Measurements from ENCODE around the gene GALNT16.
"Not testable (repeated sequence)": the region's sequence is repeated elsewhere in the genome, so short reads cannot be mapped to it uniquely, and the experiment has no call there.

The GALNT16 gene

GRCh38 chr14:69287098-69288010, 27.4 kb downstream of the GALNT16 start:
- DNase-seq: no peak

DNA sequence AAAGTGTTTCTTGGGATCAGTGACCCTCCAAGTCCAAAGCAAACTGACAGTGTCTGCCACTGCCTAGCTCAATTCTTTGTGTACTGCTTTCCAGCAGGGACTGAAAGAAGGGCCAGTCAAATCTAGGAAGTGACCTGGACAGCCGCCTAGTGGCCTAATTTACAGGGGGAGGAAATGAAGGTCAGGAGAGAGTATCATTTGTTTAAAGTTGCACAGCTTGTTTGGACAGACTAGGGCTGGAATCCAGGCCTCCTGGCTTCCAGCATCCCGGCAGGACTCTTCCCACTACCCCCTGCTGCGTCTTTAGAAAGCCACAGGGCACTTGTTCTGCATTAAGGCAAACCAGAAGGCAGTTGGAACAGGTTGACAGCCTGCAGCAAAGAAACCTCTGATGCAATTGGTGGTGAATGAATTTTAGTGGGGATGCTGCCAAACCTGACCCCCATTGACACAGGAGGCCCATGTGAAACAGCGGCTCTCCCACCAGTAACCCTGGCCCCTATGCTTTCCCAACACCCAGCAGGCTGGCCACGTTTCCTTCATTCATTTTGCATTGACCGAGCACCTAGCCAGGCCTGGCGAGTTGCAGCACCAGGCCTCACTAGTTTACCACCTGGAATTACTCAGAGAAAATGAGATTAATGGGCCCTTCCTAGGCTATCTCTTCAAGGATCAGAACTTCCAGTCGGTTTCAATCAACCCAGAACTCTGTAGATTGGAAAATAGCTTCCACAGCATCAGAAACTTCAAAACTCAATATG, 28.2 kb downstream of the GALNT16 start:
- DNase-seq: no peak

DNA sequence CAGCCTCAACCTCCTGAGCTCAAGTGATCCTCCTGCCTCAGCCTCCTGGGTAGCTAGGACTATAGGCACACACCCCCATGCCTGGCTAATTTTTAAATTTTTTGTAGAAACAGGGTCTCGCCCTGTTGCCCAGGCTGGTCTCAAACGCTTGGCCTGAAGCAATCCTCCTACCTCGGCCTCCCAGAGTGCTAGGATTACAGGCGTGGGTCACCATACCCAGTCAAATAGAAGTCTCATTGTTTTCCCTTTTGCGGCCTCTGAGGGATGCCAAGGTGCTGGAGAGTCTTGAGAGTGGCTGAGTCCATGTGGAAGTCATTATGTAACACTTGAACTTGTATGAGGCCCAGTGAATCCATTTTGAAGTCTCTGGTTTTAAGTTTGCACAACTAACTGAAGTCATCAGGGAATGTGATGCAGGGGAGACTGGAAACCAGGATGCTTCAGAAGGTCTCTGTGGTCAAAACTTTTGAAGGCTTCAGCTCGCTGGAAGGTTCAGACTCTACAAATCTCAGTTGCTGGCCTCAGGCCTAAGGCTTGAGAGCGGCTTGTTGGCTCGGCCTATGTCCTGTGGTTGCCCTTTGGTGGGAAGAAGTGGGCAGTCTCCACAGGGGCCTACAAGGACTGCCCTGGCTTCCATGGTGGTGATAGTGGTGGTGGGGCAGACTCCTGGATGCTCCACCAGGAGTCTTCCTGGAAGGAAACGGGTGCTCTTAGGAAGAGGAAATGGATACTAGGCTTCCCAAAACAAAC, 29.2 kb downstream of the GALNT16 start:
- no peak for DNase-seq

- DNase-seq: no peak
Measured at GRCh38 chr14:69289811-69290520, 30.0 kb downstream of the GALNT16 start.

DNA sequence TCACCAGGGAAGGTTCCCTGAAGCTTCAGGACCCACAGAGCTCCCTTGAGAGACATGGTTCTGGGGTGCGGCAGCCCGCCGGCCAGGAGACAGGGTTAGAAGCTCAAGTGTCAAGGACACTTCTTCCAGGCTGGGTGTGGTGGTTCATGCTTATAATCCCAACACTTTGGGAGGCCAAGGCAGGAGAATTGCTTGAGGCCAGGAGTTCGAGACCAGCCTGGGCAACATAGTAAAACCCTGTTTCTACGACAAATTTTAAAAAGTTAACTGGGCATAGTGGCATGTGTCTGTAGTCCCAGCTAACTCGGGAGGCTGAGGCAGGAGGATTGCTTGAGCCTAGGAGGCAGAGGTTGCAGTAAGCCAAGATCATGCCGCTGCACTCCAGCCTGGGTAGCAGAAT, 30.9 kb downstream of the GALNT16 start:
- DNase-seq: not testable (repeated sequence)

DNA sequence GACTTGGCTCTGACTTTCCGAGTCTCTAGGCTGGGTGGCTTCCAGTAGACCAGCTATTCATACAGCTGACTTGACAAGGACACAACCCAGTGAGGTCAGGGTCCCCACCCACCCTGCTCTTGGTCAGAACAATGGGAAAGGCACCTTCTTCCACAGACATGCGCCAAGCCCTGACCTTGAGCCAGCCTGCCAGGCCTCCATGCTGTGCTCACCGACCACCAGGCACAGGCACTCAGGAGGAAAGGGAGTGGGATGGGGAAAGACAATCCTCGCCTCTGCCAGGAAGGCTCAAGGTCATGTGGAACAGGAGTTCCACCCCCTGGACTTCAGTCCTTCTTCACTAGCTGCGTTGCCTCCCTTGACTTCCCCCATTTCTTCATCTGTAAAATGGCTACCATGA, 31.4 kb downstream of the GALNT16 start:
- DNase-seq: no peak

GRCh38 chr14:69291891-69292561, 32.1 kb downstream of the GALNT16 start:
- DNase-seq: no peak

DNA sequence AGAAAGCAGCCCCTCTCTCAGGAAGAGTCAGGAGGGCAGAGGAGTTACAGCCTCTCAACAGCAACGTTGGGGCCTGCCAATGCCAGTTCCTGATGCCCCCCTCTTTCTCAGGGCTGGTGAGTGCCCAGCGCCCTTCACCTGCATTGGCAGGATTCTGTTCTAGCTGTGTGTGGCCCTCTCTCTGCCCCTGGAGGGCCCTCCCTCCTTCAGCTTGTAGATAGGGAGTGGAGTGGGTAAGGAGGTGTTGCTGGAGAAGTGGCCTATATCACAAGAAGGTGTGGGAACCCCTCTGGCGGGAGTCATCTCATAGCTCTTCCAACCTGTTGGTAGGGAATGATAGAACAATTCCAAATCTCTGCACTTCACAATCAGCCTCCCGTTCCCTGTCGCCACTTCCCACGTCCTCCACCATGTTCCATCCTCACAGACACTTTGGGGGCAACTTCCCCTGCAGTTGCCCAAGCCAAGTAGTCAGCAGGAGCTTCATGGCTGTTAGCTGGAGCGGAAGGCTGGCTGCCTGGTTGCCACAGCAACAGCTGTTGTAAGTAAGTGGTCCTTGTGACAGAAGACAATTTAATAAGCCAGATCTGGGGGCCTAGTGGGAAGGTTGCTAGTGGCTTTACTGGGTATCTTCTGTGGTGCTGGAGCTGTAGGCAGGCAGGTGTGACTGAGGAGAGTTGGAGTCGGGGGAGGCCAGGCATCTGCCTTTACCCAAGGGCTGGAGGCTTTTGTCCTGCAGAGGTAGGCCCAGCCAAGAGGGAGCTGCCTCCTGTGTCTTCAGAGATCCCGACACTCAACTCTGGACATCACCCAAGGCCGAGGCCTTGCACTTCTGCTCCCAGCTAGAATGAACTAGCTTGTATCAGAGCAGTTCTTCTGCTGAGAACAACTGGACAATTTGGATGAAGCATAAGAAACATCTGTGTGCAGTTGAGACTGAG, 38.4 kb downstream of the GALNT16 start:
- no peak for DNase-seq

GRCh38 chr14:69299286-69300035, 39.5 kb downstream of the GALNT16 start:
- DNase-seq: no peak

DNA sequence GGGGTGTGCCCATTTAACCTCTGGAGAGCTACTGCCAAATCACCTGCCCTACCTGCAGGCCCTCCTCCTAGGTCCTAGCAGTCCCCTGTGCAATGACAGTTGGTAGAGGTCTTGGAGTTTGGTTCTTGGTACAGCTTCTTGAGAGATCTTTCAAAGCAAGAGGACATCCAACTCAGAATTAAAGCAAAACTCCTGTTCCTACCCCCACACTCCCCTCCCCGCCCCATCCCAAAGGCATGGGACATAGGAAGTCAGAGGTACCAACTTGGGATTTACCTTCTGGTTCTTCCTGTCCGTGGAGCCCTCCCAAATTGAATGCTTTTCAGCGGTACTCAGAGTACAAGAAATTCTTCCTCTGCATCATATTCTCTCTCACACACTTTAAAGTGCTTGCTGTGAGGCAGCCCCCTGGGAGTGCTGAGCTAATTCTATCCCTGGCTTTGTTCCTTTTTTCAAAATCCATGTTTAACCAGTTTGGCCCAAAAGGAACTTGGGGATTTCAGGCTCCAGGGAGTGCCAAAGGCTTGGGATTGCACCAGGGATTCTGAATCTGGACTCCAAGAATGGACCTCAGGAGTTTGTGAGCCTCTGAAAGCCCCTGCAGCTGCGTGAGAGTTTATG, 40.8 kb downstream of the GALNT16 start:
- DNase-seq: no peak

DNA sequence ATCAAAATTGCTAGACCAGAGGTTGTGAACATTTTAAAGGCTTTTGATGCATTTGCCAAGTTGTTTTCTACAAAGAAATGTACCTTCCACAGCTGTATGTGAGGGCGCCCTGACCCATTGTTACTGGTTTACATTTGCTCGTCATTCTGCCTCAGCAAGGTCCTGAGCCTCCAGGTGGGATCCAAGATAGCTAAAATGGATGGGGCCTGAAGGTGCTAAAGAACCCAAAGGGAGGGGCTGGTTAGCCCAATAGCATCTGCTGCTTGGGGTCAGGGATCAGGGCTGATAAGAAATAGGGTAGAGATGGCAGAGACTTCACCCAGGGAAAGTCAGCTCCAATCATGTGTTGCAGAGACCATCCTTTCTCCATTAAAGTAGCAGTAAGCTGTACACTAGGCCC, 43.1 kb downstream of the GALNT16 start:
- DNase-seq: no peak

DNA sequence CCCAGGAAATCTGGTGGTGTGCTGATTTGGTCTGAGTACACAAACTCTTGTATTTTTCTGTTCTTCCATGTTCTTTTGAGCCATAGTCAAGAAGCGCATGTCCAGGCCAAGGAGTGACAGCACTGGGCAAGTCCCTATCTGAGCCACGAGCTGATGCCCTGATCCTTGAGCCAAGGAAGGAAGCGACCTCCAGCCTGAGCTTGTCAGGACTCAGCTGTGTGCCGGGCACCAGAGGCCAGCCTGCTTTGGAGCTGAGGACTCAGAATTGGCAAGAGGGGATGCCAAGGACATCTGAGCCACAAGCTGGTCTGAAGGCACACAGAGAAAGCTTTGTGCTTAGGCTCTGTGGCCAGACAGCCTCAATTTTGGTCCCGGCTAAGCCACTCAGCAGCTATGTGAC, 52.6 kb downstream of the GALNT16 start:
- no peak for DNase-seq

DNA sequence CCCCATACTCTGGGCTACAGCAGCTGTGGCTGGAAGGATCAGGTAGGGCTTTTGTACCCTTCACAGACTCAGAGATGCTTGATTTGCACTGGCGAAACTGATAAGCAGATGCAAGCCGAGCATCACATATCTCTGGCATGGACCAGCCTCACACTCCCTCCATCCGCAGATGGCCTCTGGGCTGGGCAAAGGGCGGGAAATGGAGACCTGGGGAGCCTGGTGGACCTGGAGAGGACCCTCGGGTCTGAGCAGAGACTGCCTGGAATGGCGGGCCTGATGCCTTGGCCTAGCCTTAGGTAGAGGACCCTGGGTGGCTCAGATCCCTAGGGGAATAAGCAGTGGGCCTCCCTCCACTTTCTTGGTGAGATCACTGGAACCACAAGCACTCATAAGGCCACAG, 53.2 kb downstream of the GALNT16 start:
- no peak for DNase-seq

GRCh38 chr14:69314327-69314726, 54.4 kb downstream of the GALNT16 start:
- DNase-seq: no peak

DNA sequence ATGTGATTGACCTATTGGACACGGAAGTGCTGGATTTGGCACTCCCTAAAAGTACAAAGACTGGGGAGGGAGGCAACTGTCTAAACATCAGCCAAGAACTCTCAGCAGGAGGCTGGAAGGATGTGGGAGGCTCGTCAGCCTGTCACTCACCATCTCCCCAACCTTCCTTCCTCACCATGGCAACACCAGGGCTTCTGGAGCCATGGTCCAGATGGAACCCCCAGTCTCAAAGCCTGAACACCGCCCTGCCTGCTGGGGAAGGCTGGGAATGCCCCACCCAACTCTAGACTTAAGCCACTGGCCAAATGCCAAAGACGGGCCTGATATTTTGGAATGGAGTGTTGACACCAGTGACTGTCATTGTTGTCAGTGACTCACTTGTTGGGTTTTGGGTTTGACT, 55.3 kb downstream of the GALNT16 start:
- DNase-seq: no peak

DNA sequence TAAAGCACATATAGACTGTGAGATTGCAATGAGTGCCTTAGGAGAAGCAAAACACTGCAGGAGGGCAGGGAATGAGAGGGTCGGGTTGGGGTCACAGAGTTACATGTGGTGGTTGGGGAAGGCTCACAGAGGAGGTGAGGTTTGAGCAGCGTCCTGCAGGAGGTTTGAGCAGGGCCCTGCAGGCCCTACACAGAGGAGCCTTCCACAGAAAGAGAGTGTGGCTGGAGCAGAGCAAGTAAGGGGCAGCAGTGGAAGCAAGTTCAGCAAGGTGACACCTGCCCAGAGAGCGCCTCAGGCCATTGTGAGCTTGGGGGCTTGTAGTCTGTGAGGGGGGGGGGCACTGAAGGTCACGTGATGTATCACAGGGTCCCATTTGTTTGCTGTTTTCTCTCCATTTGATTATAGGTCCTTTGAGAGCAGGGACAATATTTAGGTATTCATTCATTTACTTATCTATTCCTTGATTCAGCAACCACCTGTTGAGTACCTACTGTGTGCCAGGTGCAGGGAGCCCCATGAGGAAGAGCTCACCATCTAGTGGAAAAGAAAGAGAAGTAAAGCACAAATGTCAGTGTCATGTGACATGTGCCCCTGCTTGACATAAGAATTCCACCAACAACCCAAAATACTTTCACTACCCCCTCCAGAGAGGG, 56.6 kb downstream of the GALNT16 start:
- no peak for DNase-seq

DNA sequence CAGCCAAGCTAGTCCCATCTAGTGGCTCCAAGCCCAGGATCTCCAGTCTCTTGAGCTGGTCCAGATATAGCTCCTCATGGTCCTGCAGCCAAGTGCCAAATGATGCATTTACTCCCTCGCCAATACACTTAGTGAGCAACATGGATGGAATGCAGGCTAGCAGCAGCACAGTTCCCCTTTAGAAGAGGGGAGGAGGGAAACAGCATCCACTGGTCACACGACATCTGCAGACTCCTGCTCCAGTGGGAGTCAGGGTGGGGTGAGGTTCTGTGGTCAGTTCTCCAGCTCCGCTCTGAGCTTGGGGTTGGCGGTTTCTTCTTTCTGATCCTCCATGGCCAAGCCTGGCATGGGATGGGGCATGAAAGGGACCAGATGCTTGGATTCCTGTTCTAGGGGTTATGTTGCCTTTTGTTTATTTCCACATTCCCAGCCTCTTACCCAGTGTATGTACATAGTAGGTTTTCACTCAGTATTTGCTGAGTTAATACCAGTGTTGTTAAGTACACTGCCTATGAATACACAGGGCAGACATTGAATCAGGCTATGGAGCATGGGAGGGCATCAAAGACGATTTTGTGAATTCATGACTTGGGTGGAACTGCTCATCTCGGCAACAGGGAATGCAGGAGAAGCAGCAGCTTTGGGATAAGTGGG, 57.3 kb downstream of the GALNT16 start:
- no peak for DNase-seq

DNA sequence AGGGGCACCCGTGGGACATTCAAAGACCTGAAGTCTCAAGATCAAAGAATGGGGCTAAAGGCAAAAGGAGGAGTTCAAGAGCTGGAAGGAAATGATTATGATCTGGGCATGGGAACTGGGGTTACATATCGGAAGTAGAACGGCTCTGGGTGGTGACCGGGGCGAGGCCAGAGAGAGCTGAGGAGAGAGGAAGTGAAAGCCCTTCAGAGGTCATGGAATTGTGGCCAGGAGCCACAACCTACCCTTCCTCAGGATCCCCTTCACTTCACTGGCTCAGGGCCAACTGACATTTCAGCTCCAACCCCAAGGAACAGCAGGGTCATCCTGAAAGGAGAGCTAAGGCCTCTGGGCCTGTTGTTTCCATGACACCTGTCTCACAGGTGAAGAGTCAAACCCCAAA, 57.8 kb downstream of the GALNT16 start:
- no peak for DNase-seq

GRCh38 chr14:69318241-69318640, 58.3 kb downstream of the GALNT16 start:
- no peak for DNase-seq

Measured in activated naive CD4-positive, alpha-beta T cell treated with Interleukin-2 at 50 U/mL for 16 hours (primary cell).